Omental fat pad (tissue), 4 donors: ENCODE measurements around the gene USP22. TPM values are rescaled to one million over a fixed set of nuclear protein-coding genes. Genes with fewer than 3 reads are reported as not detected.

Source experiments
- ATAC-seq: fragments of 150-250 bp; one replicate; pipeline ENCODE4 v1.9.1; 2016; ENCODE audit warnings: mild to moderate bottlenecking, moderate library complexity; ENCODE audit not compliant: low FRiP score
- DNase-seq: peaks from one replicate; pipeline ENCODE4 v3.0.0-alpha.2; 2019; ENCODE audit warnings: low spot score
- CTCF ChIP-seq, 3 donors: fragments of 450-650 bp; IDR thresholded peaks; one replicate each; pipeline ENCODE4 v1.5.1; 2016 to 2017; ENCODE audit warnings: antibody characterized with exemption in 3 of 3, mild to moderate bottlenecking in 3 of 3, moderate library complexity in 2 of 3
- total RNA-seq, 4 donors: library from RNA; depleted of rRNA; stranded (reverse); fragments of >200 nt; gene quantifications; one replicate each; pipeline ENCODE4 v1.1.0, GENCODE V29; 2016

USP22 gene
- total RNA-seq, 4 donors from 2014 or later = 99.1 to 121 (median 109) TPM

- ATAC-seq (no peak), DNase-seq (no peak)
- no peak for TF ChIP-seq CTCF (IDR thresholded peaks at IDR 0.05)
Measured at GRCh38 chr17:20995873-20996723, 46.7 kb downstream of the USP22 start.

GRCh38 chr17:20995164-20995872, 47.5 kb downstream of the USP22 start:
- ATAC-seq (no peak), DNase-seq (no peak)
- no peak for TF ChIP-seq CTCF (IDR thresholded peaks at IDR 0.05)

GRCh38 chr17:20994779-20995149, 48.0 kb downstream of the USP22 start:
- ATAC-seq (no peak), DNase-seq (no peak)
- no peak for TF ChIP-seq CTCF (IDR thresholded peaks at IDR 0.05)

GRCh38 chr17:20993863-20994778, 48.7 kb downstream of the USP22 start:
- ATAC-seq (no peak), DNase-seq (no peak)
- TF ChIP-seq CTCF (IDR thresholded peaks at IDR 0.05) = no peak

- peak in 1 of 3 donors; percentile 58 for TF ChIP-seq CTCF (IDR thresholded peaks at IDR 0.05)
- DNase-seq (no peak), ATAC-seq (no peak)
Measured at GRCh38 chr17:20992987-20993862, 49.6 kb downstream of the USP22 start.

- ATAC-seq (no peak), DNase-seq (no peak)
- no peak for TF ChIP-seq CTCF (IDR thresholded peaks at IDR 0.05)
Measured at GRCh38 chr17:20992416-20992815, 50.4 kb downstream of the USP22 start.
